Stimulated activated CD8-positive, alpha-beta memory T cell treated with anti-CD3 and anti-CD28 coated beads, Interleukin-4, amount 100 ng/mL, for 48 hours (primary cell): ENCODE measurements around the gene TRIM29.
A peak's percentile ranks its signal among the peaks of the same experiment; 100 is the strongest.

Experiments
- DNase-seq: peaks from one replicate; pipeline ENCODE4 v3.0.0-alpha.2; 2020

Gene TRIM29

DNA sequence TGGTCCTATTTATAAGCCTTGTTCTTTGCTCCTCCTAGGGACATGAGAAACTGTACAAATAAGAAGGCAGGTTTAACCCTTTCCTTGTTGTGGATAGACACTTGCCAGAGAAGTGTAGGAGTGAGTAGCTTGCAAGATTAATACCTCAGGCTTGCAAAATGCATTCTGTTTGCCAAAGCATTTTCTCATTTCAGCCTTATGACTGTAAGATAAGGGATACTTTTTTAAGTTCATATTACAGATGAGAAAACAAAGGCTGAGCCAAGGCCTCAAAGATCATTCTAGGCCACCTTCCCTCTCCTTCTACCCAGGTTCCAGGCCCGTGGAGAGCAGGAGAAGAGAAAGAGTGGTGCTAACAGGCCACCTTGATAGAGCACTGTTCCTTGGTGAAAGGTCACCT, 46.8 kb downstream of the TRIM29 start:
- DNase-seq, result no peak

DNA sequence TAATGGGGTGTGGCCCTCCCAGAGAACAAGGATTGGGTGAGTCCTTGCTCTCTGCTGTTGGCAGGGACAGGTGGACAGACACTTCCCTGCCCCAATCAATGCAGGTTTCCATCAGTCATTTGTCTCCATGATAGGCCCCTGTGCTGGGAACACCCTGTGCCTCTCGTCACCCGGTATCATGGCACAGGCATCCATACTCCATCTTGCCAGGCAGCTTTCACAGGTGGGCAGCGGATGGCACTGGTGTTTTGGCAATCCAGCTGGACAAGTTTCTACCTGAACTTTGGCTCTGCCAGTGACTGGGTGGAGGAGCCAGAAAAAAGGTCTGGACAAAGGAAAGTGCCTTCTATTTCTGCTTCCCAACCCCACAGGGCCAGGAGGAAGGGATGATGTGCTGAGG, 47.5 kb downstream of the TRIM29 start:
- DNase-seq, result no peak

DNA sequence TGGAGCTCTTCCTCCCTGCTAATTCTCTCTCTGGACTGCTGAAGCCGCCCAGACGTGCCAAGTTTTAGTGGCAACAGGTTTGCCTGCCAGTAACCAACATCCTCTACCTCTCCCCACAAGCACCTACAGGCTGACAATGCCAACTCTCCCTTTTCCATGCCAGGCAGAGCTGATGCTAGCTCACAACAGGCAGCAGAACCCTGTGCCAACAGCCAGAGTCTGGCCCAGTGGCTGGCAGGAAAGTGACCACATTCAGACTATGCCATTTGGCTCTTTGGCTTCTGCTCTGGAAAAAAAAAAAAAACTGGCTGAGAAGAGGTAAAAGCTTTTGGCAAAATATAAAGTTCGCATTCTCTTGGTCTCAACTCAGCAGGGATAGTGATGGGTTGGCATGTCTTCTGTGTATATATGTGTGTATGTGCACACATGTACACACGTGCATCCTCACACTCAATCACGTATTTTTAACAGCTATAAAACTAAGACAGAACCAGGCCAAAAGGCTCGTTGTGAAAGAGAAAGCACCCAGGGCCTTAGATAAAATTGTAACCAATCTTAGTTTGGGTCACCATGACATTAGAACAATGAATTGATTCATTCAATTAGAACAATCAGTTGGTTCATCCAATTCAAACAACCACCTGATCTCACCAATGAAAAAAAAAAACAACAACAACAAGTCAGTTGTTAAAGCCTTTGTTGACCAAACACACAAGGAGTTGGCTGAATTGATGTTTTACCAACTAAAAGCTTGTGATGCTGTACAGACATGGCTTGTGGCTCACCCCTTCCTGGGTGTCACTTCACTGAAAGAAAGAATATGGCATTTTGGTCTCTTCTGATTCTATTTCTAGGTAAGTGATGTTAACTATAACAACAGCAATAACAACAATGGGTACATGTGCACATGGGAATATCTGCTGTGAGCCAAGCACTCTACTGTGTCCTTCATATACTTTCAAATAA, 48.6 kb downstream of the TRIM29 start:
- DNase-seq, result no peak

DNA sequence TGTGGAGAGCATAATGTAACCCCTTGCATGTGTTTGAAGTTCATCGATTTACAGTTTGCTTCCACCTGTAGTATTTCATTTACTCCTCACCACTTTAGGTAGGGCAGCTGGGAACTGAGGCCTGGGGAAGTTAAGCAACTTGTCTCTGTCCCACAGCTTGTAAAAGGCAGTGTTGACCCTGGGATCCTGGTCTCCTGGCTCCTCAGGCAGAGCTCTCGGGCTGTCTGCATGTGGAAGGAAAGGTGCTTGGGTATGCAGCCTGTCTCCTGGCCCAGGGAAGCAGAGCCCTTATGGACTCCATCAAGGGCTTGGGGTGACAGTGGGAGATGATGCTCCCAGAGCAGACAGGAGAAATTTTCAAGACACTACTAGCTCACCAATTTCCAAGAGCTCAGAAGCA, 49.9 kb downstream of the TRIM29 start:
- DNase-seq, result no peak

DNA sequence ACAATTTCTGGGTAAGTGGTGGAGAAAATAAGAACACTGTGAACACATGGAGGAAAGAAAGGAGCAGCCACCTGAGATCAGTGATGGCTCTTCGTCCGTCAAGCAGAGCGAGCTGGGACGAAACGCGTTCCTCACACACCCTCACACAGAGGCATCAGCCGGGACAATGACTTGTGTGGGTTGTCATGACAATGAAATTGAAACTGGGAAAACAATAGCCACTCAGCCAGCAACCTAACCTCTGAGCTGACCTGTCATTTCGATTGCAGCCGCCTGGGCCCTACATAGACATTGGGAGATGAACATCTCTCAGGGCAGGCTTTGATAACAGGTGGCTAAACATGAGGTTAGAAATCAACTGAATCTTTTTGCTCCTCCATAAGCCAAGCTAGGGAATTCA, 51.3 kb downstream of the TRIM29 start:
- DNase-seq, result no peak

DNA sequence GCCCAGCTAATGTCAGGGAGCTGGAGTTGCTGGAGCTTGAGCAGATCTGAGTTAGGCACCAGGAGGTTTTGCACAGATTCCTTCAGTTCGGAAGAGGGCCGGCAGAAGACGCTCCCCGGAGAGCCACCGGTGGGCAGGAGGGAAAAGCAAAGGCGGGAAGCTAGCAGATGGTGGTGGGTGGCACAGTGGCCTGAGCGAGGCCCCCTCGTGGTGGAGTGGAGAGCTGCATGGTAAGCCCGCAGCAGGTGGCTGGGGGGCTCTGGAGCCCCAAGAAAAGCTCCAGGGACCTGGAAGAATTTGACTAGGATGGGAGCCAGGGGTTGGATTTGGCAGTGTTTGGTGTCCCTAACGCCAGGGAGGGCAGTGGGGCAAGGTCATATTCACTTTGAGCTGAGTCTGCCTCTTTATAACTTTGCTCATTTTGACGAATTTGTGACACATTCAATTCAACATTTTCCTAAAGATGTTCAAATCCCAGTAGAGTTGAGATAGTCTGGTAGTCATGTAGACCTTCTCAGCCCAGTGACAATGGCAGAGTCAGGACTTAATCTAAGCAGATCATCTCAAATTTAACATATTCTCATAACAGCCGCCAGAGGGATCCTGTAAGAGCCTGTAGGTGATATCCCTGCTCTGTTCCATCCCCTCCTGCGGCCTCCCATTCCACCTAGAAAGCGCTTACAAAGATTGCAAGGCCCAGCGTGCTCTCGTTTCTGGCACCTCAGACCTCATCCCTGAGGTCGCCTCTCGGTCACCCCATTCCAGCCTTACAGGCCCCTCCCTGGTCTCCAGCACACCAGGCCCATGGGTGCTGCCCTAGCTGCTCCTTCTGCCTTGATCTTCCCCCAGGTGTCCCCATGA, 57.9 kb downstream of the TRIM29 start:
- DNase-seq, result peak; percentile 53

DNA sequence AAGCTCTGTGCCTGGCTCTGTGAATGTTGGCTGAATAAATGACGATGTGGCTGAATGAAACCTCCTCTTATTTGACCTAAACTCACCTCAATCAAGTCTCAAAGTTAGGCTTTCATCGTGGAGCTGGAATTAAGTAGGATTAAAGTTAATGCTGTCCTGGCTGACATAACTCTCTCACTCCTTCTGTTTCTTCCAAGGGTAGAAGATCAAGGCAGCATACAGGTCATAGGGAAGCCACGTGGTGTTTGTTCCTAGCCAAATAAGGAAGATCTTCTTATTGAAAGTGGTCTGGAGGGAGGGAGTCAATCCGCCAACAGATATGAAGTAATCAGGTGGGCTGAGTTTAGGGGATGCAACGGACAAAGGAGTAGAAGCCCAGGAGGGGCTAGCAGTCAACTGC, 59.5 kb downstream of the TRIM29 start:
- no peak for DNase-seq

DNA sequence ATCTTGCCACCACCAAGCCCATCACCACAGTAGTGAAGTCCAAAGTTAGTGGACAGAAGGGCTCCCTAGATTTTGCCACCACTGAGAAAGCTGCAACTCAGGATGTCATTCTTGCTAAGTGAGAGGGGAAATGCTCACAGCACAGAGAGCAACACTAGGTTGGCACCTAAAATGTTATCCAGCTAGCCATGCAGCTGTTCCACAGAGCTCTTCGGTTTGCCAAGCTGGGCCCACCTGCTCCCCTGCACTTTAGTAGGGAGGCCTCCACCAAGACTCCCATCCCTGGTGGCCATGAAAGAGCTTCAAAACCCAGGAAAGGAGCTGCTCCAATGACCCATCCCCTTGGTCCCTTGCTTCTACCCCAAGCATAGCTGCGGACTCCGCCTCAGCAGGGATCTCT, 63.8 kb downstream of the TRIM29 start:
- DNase-seq, result no peak

DNA sequence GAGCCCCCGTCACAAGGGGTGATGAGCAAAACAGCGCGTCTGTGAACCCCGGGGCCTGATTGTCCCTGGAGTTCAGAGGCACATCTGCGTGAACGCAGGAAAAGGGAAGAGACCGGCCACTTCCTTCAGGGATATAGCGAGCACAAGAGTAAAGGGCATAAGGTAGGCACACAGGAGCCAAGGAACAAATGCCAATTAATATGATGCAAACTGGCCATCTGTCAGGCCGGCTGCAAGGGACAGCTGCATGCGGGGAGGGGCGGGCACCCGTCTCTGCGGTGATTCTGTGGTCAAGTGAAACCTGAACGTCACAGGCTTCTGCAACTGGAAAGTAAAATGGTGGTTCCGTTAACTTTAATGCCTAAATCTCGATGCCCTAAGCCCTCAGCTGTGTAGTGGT, 64.7 kb downstream of the TRIM29 start:
- DNase-seq, result no peak

DNA sequence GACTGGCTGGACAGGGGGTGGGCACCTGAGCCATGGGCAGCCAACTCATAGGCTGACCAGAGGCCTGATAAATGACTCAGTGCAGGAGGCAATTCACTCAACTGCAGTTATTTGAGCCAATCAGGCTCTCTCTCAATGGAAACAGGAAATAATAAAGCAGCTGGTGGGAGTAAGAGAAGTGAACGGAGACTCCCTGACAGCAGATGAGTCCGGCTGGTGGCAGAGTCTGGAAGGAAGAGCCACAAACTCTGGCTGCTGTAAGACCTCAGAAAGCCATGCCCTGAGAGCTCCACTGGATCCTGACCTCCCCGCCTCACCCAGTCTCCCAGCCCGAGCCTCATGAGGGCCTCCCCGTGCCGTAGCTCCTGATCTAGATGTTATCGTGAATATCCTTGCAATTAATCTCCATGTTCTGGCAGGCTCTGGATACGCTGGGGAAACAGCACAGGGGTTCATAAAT, 69.8 kb downstream of the TRIM29 start:
- DNase-seq, result no peak

DNA sequence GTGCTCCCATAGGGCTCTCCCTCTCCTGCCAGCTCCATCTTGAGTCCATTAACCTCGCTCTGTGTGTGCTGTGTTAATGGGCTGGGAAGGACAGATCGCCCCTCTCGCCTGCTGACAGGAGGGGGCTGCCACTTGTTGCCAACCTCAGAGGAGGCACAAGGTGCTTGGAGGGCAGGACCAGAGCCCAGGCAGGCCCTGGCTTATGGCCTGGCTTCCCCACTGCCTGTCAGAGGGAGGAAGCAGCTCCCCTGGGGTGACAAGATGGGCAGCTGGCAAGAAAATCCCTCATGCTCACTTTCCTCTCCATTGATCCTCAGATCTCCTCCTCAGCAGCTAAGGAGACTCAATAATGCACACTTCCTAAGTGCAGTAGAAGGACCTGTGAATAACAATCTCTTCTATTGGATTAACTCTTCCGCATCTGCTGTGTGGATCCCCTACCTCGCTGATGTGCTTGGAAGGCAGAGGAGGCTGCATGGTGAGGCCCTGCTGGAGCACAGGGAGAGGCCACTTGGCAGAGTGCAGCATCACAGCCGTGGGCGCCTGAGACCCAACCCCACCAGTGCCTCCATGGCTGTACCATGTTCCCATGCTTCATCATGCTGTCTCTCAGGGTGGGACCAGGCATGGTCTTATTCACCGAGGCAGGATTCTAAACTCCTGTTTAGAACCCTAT, 70.3 kb downstream of the TRIM29 start:
- no peak for DNase-seq

DNA sequence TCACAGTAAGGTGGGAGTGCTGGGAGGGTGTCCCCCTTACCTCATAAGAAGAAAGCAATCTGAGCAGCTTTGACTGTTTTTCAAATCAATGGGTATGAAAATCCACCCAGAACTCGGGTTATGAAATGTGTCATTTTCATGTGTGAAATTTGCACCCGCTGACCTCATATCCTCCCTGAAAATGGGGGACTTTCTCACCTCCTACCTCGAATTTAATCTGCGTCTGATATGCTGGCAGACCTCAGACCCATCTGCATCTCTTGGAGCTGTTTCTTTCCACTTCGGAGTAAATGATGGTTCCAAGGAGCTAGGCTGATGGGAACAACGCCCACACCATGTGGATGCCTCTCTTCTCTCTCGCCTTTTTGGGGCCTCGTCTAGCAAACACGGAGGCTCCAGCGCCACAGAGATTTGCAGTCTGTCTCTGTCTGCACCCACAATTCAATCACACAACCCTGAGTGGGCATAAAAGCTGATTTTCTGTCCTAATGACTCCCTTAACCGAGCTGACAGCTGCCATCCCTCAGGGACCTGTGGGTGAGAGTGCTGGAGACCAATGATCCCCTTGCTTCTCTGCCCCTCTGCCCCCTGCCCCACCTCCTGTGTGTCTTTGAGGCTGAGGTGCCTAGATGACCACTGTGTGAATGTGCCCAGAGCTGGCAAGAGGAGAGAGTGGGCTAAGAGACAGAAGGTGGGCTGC, 71.0 kb downstream of the TRIM29 start:
- DNase-seq, result no peak

DNA sequence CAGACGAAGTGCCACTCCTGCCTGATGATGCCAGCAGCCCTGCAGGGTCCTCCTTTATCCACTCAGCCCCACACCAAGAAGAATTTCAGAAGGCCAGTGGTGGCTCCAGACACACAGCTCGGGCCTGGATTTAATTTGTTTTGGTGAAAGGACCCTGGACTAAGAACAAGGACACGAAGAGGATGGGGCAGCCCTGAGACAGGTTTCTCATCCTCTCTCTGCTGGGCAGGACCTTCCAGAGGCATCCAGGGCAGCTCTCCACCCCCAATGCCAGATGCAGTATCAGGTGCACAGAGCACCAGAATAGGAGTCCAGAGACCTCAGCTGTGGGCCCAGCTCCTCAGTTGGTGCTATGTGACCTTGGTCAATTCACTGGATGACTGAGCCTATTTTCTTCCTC, 72.0 kb downstream of the TRIM29 start:
- DNase-seq, result no peak

DNA sequence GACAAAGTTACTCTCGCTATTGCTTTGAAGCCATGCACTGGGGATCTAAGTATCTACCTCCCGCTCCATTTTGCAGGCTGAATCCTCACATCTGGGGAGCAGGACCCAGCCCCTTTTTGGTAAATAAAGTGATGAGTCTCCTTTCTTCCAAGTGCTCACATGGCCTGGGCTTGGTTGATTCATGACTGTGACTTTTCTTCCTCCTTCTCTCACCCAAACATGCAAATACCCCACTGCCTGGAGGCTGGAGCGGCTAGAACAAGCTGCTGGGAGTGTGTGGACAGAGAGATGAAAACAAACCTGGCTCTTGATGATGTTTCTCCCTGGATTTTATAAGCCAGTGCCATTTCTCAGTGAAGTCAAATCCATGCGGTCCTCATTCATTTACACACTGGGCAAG, 72.7 kb downstream of the TRIM29 start:
- no peak for DNase-seq

DNA sequence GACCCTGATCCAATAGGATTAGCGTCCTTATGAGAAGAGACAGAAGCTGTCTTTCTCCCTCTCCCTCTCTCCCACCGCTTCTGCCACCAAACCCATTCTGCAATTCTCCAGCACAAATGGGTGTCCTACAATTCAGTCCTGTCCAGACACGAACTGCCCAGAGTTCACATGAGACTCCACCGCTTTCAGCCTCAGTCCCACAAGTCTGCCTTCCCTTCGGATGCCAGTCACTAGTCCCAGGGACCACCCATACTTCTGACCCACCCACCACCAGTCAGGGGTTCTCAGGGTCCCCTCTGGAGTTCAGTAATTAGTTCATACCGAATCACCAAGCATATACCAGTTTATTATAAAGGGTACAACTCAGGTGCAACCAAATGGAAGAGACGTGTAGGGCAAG, 73.6 kb downstream of the TRIM29 start:
- DNase-seq, result no peak

DNA sequence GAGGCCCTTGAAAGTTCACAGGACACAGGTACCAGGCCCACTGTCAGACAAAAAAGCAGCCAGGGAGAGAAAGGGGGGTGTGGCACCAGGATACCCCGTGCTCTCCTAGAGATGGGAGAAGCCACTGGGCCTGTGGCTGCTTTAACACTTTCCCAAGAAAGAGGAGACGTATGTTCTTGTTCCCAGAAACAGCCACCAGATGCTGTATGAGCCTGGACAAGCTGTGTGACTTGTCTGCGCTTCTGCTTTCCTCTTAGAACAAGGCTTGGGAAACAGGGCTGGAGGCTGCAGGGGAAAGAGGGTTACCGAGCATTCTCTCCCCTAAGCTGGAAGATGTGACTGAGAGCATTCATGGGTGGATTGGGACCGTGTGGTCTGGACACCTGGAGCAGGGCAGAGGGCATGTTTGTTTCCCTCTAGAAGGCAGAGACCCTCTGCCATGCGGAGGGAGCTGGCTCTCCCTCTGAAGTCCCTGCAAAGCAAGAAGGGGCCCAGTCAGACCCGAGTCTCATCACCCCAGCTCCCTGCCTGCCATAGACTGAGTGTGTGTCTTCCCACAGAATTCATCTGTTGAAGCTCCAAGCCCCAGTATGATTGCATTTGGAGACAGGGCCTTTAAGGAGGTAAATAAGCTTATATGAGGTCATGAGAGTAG, 74.1 kb downstream of the TRIM29 start:
- no peak for DNase-seq

DNA sequence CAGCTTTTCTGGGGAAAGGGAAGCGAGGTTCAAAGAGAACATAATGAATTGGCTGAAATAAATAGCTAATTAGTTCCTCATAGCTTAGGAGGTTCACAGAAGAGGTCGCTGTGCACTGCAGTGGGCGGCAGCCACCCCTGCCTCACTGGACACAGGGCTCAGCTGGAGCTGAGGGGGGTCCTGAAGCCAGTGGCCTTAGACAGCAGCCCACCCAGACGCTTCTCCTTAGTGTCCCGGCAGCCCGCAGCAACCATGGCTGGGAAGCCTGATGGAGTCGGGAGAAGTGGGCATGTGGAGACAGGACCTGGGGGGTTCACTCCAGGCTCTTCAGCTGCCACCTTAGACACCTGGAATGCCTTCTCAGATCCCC, 75.4 kb downstream of the TRIM29 start:
- DNase-seq, result no peak

DNA sequence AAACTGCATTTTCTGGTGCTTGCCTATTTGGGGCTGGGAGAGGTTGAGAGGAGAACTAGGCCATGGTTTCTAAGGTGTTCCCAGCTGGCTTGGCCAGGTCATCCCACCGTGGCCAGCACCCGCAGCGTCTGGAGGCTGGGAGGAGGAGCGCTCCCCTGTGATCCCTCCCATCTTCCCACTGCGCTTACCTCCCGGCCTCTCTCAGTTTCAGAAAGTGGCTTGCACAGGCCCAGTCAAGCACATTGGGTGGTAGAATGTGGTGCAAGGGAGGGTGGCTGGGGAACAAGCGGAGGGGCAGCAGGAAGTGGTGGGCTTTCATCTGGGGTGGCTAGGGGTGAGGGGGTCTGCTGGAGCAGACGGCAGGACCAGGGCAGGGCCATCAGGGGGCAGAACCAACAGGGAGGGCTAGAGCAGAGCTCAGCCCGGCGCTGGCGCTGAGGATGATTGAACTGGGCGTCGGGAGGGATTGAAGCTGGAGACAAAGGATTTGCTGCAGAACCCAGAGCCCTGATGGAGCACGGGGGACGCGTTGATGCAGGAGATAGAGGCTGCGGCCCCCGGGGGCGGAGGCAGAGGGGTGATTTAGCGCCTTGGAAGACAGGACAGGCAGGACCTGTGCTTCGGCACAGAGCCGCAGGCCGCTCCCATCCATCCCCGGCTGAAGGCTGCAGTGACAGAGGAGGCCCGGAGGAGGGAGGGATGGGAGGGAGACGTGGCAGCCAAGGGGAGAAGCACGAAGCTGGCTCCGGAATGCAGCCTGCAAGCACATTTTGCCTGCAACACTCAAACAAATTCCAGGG, 76.0 kb downstream of the TRIM29 start:
- no peak for DNase-seq
